Heart right ventricle (tissue), 16 donors: ENCODE results near the gene INPP5A. TPM values are rescaled to one million over a fixed set of nuclear protein-coding genes. Genes with fewer than 3 reads are reported as not detected.

Experiments
- ATAC-seq, 8 donors: fragments of 200-7000 bp; cut with Tn5 transposase; one replicate each; pipeline ENCODE4 v1.9.1; 2020; ENCODE audit warnings: mild to moderate bottlenecking in 8 of 8, moderate library complexity in 8 of 8, moderate number of reproducible peaks in 1 of 8
- DNase-seq, 2 donors: peaks; one replicate each; pipeline ENCODE4 v3.0.0-alpha.2; 2020
- H3K27ac ChIP-seq, 10 donors: fragments of 200-600 bp; sonication (generic) in 2 of 10; one replicate each; pipeline versions ENCODE4 v1.5.0 to v1.8.0; 2020 to 2022; ENCODE audit warnings: mild to moderate bottlenecking in 3 of 10
- H3K27me3 ChIP-seq, 7 donors: fragments of 200-600 bp; one replicate each; pipeline ENCODE4 v1.8.0; 2021 to 2022; ENCODE audit warnings: mild to moderate bottlenecking in 2 of 7
- H3K36me3 ChIP-seq, 9 donors: fragments of 200-600 bp; sonication (generic) in 1 of 9; one replicate each; pipeline versions ENCODE4 v1.5.0 to v1.8.0; 2020 to 2022; ENCODE audit warnings: mild to moderate bottlenecking in 2 of 9
- H3K4me1 ChIP-seq, 9 donors: fragments of 200-600 bp; sonication (generic) in 1 of 9; one replicate each; pipeline versions ENCODE4 v1.5.0 to v1.8.0; 2020 to 2022; ENCODE audit warnings: mild to moderate bottlenecking in 4 of 9
- H3K4me3 ChIP-seq, 10 donors: fragments of 200-600 bp; sonication (generic) in 2 of 10; one replicate each; pipeline versions ENCODE4 v1.5.0 to v1.8.0; 2020 to 2022; ENCODE audit warnings: mild to moderate bottlenecking in 7 of 10, moderate library complexity in 2 of 10
- H3K9me3 ChIP-seq, 11 donors: fragments of 200-600 bp in 10 of 11; sonication (generic) in 2 of 11; one replicate each; pipeline versions ENCODE4 v1.5.0 to v1.8.0; 2013 to 2022; ENCODE audit warnings: mild to moderate bottlenecking in 2 of 11, control low read depth in 1 of 11, moderate library complexity in 1 of 11
- WGBS, 2 donors: extraction: QIAGEN DNeasy Blood & Tissue Kit; methylation state at CpG; one replicate each; pipeline ENCODE4 v1.1.7; 2013; ENCODE audit warnings: inconsistent platforms in 1 of 2; 5-methylcytosine and 5-hydroxymethylcytosine counted together
- intact Hi-C, 10 donors: fragments of 100-400 bp; cut with DNase I; formaldehyde crosslinking; loops; one replicate each; pipeline versions ENCODE4 v1.11.1 to v1.14.2; 2022
- polyA plus RNA-seq, 2 donors: library from polyadenylated mRNA; stranded (reverse); fragments of 200-250 nt; gene quantifications; one replicate each; pipeline ENCODE4 v1.2.3, GENCODE V29; 2013
- total RNA-seq, 10 donors: library from RNA; stranded (reverse); fragmentation: NEBNext Ultra II Directional in 3 of 10; extraction: Animal tissue kit (Norgen Biotek cat#: 25700) in 3 of 10; gene quantifications; one replicate each; pipeline versions ENCODE4 v1.2.1 to v1.2.4, GENCODE V29; 2021 to 2023
- TF ChIP-seq, protein P1 (sequence below), 9 donors: fragments of 200-600 bp; sonication (generic) in 2 of 9; IDR thresholded peaks; one replicate each; pipeline versions ENCODE4 v1.5.0 to v1.8.0; 2021 to 2022; ENCODE audit warnings: antibody characterized with exemption in 9 of 9, mild to moderate bottlenecking in 5 of 9, moderate library complexity in 1 of 9
- donor health status: Arrhythmogenic right ventricular cardiomyopathy.
- donor health status: ischemic (EF 13 %, LVEDD 7.1; RV severe dilation, severe dysfunction).
- donor health status: healthy with polysubstance abuse.
- donor health status: DM: no; HTN: yes; CAD: no.
- donor health status: DM: no; HTN: no; CAD: no.
- donor health status: ischemic (EF 25% LVEDD 6.9; RV normal size, moderate dysfunction).
- donor health status: ischemic (EF 25% LVEDD 5.7; RV mildly dilated, moderate dysfunction).
- donor health status: healthy.
- donor health status: DM: yes; HTN: yes; CAD: no.
- donor health status: Ischemic cardiomyopathy.
- donor health status: ischemic (EF 35%, LVEDD 5.7; RV mildly dilated, moderate dysfunction).
- donor health status: nonischemic (EF 11% LVEDD 7.7; RV severe dilation, severe dysfunction).
- donor health status: DM: yes; HTN: yes; CAD: no.
- donor health status: PGD.
- donor health status: ischemic (EF 29% LVEDD 5.4; RV normal size, mild dysfunction).
- donor health status: nonischemic (EF 23%, LVEDD 6.1; RV moderate dilation, normal function).

INPP5A gene
- total and polyA plus RNA-seq, 12 donors, result 30.4 to 122 (median 106) TPM

DNA sequence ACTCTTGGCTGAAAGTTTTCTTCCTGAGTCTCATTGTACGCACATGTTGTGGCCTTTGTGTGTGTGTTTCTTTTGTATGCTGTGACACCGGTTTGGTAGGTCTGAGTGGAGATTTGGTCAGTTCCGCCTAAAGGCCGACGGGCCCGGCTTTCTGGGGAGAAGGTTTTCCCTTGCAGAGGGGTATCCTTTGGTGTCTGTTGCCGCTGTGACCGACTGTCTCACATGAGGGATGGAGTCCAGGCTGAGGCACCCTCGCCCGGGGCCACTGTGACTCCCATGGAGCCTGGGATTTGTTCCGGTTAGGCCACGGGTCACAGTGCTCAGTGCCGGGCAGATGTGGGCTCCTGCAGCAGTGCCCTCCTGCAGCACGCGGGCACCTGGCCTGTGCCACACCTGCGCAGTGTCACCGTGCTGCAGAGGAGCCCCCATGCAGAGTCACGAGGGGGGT, 19.4 kb downstream of the INPP5A start:
- H3K9me3 ChIP-seq, result no peaks in the 10 kb centered on the region
- H3K4me1 ChIP-seq, result peaks cover 2 to 65% (median 32%) of the 10 kb centered on the region in 9 donors
- no peak overlapping the region for H3K27ac ChIP-seq
- WGBS, 2 donors, result 93 to 95% methylated on average over 18 of the region's 18 CpGs
- no peaks in the 10 kb centered on the region for H3K36me3 ChIP-seq
- DNase-seq, result no peak
- intact Hi-C loops, result no loop called here
- H3K27me3 ChIP-seq, result no peaks in the 10 kb centered on the region
- no peak for ATAC-seq
- H3K4me3 ChIP-seq, result no peak overlapping the region
- TF ChIP-seq, protein P1, sequence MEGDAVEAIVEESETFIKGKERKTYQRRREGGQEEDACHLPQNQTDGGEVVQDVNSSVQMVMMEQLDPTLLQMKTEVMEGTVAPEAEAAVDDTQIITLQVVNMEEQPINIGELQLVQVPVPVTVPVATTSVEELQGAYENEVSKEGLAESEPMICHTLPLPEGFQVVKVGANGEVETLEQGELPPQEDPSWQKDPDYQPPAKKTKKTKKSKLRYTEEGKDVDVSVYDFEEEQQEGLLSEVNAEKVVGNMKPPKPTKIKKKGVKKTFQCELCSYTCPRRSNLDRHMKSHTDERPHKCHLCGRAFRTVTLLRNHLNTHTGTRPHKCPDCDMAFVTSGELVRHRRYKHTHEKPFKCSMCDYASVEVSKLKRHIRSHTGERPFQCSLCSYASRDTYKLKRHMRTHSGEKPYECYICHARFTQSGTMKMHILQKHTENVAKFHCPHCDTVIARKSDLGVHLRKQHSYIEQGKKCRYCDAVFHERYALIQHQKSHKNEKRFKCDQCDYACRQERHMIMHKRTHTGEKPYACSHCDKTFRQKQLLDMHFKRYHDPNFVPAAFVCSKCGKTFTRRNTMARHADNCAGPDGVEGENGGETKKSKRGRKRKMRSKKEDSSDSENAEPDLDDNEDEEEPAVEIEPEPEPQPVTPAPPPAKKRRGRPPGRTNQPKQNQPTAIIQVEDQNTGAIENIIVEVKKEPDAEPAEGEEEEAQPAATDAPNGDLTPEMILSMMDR (IDR thresholded peaks at IDR 0.05), result no peak

DNA sequence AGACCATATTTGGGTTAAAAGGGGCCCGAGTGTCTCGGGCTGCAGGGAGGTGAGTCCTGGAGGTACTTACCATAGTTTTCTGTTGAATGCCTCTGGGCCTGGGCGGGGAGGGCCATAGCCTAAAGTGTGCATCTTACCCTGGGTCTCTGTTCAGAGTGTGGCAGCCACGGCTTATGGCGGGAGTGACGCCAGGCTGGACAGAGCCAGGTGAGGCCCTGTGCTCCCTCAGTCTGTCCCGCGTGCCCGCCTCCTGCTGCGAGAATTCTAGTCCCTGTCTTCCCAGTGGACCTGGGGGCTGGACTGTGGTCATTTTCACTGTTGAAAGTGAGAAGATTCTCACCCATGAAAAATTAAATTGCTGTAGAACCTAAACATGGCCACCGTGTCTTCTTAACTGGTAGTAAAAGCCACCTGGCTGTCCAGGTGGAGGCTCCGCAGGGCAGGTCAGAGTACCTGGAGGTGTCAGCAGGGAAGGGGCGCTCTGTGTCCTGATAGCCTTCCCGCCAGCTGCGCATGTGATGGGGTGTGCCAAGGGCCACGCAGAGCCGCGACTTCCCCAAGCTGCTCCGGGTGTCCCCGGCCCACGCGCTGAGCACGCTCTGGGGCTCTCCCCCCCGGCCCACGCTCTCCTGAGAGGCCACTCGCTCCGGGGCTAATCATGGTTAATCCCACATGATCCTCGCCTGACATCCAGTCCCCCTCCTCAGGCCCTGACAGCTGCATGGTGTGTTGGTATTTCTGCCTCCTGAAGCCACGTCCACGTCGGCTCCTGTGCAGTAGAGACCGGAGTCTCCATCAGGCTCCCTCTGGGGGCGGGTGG, 20.3 kb downstream of the INPP5A start:
- no peaks in the 10 kb centered on the region for H3K27me3 ChIP-seq
- 86 to 93% methylated on average over 33 of the region's 33 CpGs for WGBS, 2 donors
- intact Hi-C loops, result no loop called here
- H3K4me1 ChIP-seq, result peaks cover 2 to 70% (median 32%) of the 10 kb centered on the region in 9 donors
- DNase-seq, result no peak
- TF ChIP-seq, protein P1 (IDR thresholded peaks at IDR 0.05), result no peak
- H3K9me3 ChIP-seq, result no peaks in the 10 kb centered on the region
- no peak overlapping the region for H3K4me3 ChIP-seq
- no peak for ATAC-seq
- H3K27ac ChIP-seq, result no peak overlapping the region
- no peaks in the 10 kb centered on the region for H3K36me3 ChIP-seq

DNA sequence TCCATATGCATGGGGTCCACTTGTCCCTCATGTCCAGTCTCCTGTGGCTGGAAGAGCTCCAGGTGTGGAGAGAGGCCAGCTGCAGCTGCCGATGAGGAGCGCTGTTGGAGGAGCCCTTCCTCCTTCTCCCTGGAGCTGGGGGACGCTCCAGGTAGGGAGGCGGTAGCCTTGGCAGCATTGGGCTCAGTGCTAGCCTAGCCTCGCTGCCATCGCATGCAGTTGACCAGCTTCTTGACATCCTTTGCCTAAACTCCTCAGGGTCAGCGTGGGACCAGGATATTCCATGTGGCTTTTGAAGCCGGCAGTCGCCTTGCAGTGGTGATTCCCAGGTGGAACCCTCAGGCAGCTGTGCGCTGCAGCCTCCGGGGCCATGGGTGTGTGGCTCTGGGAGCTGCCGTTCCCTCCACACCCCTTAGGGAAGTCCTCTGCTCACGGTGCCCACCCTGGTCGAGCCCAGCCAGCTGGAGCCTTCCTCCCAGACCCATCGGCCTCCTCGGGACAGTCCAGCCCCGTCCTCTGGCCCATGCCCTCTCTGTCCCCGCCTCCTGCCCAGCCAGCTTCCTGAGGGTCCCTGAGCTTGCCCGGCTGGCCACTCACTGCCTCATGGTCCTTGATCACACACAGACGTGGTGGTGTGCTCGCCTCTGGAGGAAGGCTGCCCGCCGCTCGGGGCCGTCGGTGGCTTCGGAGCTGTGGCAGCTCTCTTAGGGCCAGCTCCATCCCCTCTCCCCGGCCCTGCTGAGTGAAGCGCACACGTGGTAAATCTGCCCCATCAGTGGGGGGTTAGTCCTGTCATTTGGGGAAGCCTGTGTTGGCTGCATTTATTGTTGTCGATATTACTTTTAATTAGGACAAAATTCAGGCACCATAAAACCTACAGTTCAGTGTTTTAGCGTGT, 21.2 kb downstream of the INPP5A start:
- ATAC-seq (peak in 1 of 8 donors; percentile 16), DNase-seq (no peak)
- 86% methylated on average over 32 of the region's 32 CpGs for WGBS, 2 donors
- Histone ChIP-seq H3K9me3 (no peaks in the 10 kb centered on the region), H3K27me3 (no peaks in the 10 kb centered on the region), H3K4me1 (peaks cover 2 to 70% (median 37%) of the 10 kb centered on the region in 9 donors), H3K36me3 (no peaks in the 10 kb centered on the region), H3K27ac (no peak overlapping the region), H3K4me3 (no peak overlapping the region)
- TF ChIP-seq, protein P1 (IDR thresholded peaks at IDR 0.05), result no peak
- intact Hi-C loops, result no loop called here

DNA sequence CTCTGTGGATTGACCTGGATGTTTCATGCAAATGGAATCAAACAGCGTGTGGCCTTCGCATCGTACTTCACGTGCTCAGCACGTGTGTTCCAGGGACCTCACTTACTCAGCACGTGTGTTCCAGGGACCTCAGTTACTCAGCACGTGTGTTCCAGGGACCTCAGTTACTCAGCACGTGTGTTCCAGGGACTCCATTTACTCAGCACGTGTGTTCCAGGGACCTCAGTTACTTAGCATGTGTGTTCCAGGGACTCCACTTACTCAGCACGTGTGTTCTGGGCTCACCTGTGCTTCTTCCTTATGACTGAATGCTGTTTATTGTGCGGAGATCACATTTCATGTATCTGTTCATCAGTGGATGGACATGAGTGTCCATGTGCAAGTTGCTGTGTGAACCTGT, 22.0 kb downstream of the INPP5A start:
- no peaks in the 10 kb centered on the region for H3K9me3 ChIP-seq
- DNase-seq (no peak), ATAC-seq (no peak)
- intact Hi-C loops, result no loop called here
- WGBS, 2 donors, result 90 to 91% methylated on average over 11 of the region's 11 CpGs
- peaks cover 2 to 64% (median 37%) of the 10 kb centered on the region in 9 donors for H3K4me1 ChIP-seq
- no peaks in the 10 kb centered on the region for H3K36me3 ChIP-seq
- H3K4me3 ChIP-seq, result no peak overlapping the region
- TF ChIP-seq, protein P1 (IDR thresholded peaks at IDR 0.05), result no peak
- H3K27me3 ChIP-seq, result no peaks in the 10 kb centered on the region
- H3K27ac ChIP-seq, result no peak overlapping the region
